Gastroesophageal sphincter (tissue), 3 donors: ENCODE data around the gene IRS4.

Source experiments
- POLR2AphosphoS5 ChIP-seq: sonication (generic); formaldehyde crosslinking; IDR thresholded peaks from one replicate; pipeline ENCODE4 v1.6.1; 2017; ENCODE audit warnings: antibody characterized with exemption
- TF ChIP-seq, protein P1 (sequence below), 4 experiments: fragments of 200-600 bp in 2 of 4; fragments of 450-650 bp in 2 of 4; sonication (generic) in 1 of 4; IDR thresholded peaks; one replicate each; pipeline ENCODE4 v1.5.1; 2017 to 2019; ENCODE audit warnings: antibody characterized with exemption in 4 of 4, mild to moderate bottlenecking in 2 of 4, moderate library complexity in 2 of 4

DNA sequence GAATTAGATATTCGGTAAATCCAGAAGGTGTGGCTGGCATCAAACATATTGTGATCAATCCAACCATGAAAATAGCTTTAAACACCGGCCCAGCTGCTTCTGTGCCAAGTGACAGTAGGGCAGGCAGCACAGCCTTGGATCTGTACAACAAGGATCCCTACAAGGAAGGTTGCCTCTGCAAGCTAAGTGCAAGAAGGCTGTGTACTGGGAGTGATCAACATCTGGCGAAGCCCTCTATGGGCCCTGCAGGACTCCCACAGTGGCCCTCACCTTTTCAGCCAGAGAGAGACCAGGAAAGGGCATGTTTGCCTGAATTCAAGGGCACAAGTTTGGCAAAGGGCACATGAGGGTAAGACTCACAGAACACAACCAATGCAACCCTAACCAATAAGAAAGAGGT is 9.6 kb downstream of the IRS4 start:
- no peak for TF ChIP-seq POLR2AphosphoS5
- TF ChIP-seq, protein P1, sequence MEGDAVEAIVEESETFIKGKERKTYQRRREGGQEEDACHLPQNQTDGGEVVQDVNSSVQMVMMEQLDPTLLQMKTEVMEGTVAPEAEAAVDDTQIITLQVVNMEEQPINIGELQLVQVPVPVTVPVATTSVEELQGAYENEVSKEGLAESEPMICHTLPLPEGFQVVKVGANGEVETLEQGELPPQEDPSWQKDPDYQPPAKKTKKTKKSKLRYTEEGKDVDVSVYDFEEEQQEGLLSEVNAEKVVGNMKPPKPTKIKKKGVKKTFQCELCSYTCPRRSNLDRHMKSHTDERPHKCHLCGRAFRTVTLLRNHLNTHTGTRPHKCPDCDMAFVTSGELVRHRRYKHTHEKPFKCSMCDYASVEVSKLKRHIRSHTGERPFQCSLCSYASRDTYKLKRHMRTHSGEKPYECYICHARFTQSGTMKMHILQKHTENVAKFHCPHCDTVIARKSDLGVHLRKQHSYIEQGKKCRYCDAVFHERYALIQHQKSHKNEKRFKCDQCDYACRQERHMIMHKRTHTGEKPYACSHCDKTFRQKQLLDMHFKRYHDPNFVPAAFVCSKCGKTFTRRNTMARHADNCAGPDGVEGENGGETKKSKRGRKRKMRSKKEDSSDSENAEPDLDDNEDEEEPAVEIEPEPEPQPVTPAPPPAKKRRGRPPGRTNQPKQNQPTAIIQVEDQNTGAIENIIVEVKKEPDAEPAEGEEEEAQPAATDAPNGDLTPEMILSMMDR (IDR thresholded peaks at IDR 0.05), result no peak
